Colon (tissue), 2 donors: ENCODE results near the gene STYK1.

ENCODE experiments used
- FAIRE-seq: peaks from 2 replicates; lab custom pipeline; 2012; peaks lifted over from hg19 to GRCh38; lab: Jason Lieb, UNC
- donor health status: control.
- donor health status: control.

The STYK1 gene, protein sequence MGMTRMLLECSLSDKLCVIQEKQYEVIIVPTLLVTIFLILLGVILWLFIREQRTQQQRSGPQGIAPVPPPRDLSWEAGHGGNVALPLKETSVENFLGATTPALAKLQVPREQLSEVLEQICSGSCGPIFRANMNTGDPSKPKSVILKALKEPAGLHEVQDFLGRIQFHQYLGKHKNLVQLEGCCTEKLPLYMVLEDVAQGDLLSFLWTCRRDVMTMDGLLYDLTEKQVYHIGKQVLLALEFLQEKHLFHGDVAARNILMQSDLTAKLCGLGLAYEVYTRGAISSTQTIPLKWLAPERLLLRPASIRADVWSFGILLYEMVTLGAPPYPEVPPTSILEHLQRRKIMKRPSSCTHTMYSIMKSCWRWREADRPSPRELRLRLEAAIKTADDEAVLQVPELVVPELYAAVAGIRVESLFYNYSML

DNA sequence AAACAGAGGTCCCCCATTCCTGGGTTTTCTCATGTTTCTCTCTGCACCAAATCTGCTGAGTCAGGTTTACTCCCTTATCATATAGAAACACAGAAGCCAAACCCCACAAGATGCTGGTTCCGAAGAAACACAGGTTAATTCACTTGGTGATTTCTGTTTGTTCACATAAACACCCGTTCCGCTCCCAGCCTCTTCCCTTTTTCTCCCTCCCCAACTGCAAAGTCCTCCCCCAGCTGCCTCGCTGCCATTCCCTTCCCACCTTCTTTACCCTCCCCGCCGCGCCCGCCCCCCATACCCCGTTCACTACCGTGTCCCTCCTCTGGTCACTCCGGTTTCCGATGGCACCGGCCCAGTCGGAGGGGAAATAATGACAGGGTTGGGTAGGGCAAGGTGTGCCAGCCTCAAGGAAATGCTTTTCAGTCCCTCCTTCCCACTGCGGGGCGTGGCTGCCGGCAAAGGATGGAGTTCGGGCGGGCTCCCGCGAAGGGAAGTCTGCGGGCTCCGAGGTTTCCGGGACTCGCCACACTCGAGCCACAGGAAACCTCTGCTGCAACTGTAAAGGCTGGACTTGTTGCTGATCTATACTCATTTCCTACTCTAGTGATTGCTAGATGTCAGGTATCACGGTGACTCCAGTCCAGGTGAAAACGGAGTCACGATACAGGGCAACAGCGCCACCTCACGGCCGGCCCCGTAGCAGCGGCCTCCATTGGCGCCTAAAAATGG lies at the start of gene STYK1:
Gene STYK1 (minus strand): TSS at position 394 of the 726 bp plus-strand sequence. CDS start 39,434 bp downstream, outside the sequence.
- FAIRE-seq, result no peak

DNA sequence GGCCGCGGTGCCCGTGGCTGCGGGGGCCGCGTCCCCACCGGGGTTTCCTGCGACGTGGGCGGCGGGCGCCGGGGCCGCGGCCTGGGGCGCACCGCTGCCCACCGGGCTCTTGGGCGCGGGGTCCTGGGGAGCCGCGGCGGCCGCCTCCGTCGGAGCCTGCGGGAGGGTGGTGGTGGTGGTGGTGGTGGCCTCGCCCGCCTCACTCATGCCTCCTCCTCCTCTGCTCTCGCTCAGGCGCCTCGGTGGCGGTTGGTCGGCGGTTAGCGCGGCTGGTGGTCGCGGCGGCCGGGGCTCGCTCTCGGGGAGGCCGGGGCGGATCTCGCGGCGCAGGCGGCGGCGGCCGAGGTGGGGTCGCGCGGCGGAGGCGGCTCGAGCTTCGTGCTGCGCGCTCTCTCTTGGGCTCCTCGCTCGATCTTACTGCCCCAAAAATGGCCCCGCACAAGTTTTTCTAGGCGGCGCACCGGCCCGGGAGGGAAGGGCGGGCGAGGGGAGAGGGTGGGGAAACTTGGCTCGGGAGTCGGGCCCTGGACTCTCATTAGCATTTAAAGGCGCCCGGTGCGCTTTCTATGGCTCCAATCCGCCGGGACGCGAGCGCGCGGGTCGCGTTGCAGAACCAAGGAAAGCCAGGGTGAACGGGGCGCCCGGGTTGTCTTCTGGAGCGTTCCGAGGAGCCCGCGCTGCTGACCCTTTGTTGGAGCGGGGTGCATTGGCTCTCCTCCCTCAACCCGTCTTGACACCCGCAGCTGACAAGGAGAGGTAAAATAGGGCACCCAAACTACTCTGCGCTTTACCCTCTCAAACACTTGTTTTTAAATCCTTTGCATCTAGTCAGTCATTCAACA lies 49.3 kb upstream of the STYK1 start, which contains the start of gene YBX3:
Gene YBX3 (minus strand): TSS at position 419 of the 842 bp plus-strand sequence. CDS start 212 bp downstream, at position 207.
- FAIRE-seq, result no peak

DNA sequence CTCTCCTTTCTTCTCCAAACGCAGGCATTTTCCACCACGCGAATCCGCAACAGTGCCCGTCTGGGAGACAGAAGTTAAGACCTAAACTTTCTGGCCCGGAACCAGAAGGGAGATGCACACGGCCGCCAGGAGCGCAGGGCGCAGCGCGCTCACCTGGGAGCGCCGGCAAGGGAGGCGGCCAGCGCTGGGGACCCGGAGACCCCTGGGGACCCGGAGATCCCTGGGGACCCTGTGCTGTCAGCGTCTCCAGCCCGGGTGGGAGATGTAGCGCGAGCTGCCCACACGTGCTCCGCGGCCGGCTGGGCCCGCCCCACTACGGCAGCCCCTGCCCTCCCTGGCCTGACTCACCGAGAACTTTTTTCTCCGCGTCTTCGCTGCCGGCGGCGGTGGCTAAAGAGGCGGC lies 48.7 kb upstream of the STYK1 start:
- no peak for FAIRE-seq

DNA sequence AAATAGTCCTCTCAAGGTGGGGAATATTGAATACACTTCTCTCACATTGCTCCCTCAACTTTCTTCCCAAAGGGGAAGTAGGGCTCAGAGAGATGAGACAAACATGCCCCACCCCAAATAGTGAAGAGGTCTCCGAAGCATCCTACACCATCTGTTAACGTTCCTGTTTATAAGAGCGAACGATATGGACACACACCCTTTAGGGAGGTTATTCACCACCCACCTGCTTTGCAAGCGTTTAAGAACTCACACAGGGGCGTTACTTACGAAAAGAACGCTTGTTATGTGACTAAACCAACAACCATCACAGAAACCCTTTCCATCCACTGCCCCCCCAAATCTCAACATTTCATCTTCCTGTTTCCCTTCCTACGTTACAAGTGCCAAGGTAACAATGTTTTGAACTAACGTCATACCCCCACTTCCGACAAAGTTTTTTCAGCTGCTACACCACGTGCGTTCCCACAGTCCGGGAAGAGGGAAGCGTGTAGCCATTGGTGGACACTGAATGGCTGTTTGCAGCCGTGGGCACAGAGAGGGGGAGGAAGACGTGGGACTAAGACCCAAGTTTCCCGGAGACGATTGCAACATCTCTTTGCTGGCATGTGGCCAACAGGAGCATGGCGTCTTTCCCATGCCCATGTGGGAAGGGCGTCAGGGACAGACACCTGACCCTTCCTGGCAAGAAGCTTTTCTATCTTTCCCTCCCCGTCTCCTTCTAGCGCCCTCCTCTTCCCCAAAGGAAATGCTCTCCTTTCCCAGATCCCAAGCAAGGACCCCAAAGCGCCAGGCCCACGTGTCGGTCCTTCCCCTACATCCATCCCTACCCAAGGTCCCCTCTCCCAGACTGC lies 48.0 kb upstream of the STYK1 start:
- FAIRE-seq, result peak; percentile 33

DNA sequence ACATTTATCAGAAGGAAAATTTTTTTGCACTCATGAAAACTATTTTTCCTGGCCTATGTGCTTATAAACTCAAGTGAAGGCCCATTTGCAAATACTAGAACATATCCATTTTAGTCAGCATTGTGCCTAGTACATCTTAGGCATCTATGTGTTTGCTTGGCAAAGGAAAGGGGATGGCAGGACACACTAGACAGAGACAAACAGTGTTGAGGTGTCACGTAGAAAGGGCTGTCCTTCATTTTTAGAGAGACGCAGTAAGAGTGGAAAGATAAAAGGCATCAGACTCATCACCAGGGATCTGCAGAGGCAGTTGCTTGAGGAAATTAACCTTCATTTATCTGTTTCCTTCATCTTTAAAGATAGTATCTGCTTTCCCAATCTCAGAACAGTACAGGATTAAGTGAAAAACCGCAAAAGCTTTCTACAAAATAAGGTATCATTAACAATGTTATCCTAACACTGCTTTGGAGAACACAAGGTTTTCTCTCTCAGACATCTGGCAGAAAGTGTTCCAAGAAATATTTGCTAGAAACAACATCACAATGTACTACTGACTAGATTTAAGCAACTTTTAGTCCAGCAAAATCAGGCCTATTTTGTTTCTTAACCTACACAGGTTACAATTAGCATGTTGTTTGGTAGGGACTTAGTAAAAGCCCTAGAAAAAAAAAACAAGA lies 47.3 kb upstream of the STYK1 start:
- no peak for FAIRE-seq

DNA sequence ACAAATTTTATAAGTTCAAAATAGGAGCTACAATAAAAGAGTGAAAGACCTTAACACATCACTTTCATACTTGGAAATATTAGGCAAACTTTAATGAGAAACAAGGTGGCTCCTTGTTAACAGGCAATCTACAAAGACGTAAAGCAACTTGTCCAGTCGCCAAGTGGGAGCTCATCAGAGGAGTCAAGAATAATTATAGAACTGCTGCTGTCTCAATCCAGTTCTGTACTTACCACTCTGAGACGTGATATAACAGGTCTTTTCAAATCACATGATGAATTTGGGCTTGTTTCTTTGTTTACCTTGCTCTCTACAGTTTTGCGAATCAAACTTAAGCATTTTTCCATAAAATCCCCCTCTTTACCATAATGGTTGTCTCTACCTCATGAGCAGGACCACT lies 45.6 kb upstream of the STYK1 start:
- no peak for FAIRE-seq

DNA sequence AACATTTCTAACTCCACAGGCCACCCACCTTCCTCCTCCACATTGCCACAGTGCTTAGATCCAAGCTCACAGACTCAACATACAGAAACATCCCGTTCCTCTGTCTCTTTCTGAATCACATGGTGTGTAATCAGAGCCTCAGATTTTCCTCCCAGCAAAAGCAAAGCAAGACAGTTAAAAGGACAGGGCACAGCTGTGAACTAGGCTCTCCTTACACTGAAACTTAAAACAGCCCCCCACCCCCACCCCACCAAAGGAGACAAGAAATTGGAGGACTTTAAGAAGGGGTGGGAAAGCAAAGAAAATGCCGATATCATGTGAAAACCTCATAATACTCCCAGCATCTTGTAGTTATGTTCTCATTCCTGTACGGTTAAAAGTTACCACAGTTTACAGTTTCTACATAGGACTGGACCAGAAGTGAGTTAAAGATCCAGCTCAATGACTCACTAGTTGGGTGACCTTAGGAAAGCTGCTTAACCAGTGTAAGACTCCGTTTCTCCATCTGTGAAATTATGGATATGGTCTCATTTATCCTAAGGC lies 44.5 kb upstream of the STYK1 start:
- FAIRE-seq, result no peak

DNA sequence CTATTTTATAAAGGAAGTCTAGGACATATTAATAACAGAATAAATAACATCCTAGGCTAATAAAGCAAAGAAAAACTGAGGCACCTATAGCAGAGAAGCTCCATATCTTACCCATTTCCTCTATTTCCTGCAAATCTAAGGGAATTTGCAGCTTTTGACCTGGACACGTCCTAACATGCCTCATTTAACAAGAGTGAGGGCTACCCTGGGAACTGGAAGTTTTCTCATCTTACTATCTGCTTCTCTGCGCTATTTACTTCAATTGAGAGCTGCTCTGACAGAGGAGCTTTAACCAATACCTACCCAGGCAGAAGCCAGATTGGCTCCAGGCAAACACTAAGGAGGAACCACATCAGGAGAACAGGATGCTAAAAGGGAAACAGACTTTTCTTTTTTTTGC lies 43.6 kb upstream of the STYK1 start:
- FAIRE-seq, result no peak

DNA sequence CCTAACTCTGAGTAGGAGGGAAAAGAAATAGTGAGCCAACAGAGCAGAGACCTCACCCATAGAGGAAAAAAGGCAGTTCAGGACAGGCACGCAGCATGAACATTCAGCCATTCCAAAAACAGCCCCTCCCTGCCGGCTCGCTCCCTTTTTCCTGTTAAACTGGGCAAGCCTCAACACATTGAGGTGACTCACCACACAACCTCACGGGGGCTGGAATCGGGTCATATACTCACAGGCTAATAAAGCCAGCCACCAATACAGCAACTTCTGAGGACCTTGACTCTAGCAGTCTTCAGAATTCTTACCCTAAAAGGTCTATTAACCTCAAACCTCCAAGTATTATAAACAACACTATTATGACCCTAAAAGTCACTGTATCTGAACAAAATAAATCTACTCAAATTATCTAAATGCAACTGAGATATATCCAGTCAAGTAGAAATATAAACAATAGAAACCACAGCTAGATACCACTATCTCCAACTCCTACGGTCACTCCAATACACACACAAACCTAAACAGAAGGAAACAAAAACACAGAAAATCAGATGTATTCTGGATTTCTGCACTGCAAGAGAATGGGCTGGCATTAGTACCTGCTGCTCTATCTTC lies 43.0 kb upstream of the STYK1 start:
- FAIRE-seq, result no peak

DNA sequence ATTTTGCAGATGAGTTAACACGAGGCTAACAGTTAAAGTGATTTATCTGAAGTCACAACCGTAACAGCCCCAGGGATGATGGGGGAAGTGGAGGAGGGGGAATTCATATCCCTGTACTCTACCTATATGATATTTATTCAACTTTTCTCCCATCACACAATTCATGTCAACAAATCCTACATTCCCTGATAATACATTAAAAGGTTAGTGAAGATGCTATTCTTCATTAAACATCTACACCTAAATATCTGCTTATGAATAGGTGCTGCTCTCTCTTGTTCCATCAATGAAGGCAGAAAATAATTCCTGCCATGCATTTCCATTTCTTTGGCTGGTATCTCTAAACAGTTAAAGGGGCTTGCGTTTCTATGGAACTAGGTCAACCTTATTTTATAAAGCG lies 42.4 kb upstream of the STYK1 start:
- no peak for FAIRE-seq

DNA sequence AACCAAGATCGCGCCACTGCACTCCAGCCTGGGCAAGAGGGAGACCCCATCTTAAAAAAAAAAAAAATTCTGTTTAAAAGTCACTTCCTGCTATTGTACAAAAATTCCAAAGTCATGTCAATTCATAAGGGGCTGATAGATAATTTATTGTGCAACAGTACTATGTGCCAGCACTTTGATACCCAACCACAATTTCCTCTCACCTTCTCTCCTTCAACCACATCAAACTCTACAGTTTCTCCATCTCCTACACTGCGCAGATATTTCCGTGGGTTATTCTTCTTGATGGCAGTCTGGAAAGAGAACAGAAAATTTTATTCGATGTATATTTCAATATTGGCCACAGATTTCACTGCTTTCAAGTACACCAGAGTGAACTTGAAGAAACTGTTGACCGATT lies 41.6 kb upstream of the STYK1 start:
- FAIRE-seq, result no peak

DNA sequence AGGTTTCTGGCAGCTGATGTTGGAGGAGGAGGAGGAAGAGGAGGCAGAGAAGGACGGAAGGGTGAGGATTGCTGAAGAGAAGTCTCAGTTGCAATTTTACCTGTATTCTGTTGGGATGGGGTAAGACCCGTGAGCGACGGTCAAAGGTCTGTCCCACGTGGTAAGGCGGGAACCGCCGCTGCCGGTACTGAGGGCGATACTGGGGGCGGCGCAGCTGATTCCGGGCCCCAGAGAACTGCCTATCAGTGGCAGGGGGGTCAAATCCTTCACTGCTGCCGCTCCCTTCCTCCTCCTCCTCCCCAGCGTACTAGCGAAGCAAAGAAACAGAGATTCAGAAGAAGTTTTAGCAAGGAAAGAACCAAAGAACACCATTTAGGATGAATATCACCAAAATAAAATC lies 36.0 kb upstream of the STYK1 start:
- no peak for FAIRE-seq

DNA sequence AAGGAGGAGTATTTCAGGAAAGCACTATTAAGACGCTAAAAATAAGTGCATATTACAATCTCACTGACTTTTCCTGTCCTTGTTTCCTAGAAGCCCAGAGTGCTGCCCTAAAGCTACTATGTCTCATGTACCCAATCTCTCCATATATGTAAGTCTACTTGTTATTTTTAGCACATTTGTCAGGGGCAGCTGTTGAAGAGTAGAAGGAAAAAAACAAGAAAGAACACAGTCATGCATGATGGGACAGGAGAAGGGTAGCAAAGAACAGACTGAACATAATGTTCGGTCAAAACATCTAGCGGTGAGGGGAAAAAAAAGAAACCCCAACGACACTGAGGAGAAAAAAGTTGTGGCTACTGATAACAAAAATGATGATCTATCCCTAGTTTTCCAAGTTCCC lies 35.0 kb upstream of the STYK1 start:
- FAIRE-seq, result no peak

DNA sequence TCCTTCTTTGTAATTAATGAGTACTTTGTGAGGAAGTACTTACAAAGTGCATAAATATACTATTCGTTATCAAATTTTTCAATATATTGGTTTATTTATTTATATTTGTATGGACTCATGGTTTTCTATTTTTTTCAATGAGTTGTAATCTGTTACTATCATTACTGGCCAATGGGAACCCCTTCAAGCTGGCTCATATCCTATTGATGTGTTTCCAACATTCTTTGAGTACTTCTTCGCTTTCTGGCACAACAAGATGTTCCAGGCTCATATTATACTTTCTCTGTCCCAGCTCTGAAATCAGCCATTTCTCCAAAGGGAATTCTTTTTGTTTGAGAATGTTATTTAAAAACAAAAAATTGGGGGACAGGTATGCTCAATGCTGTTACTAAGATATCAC lies 31.8 kb upstream of the STYK1 start:
- no peak for FAIRE-seq

DNA sequence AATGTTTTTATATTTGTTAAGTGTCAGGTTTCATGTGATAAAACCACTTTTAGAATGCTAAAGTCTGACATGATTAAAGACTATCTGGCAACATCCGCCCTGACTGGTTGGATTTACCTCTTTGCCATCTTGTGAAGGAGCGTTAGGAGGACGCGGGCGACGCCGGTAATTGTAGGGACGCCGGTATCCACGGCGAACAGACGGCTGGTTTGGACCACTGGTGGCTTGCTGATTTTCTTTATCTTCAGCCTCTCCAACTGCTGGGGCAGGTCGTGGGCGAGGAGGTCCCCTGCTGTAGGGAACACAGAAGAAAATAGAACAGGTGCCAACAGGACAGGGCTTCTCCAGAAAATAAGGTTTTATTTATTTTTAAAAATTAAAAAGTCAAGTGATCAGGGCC lies 28.0 kb upstream of the STYK1 start:
- FAIRE-seq, result no peak

DNA sequence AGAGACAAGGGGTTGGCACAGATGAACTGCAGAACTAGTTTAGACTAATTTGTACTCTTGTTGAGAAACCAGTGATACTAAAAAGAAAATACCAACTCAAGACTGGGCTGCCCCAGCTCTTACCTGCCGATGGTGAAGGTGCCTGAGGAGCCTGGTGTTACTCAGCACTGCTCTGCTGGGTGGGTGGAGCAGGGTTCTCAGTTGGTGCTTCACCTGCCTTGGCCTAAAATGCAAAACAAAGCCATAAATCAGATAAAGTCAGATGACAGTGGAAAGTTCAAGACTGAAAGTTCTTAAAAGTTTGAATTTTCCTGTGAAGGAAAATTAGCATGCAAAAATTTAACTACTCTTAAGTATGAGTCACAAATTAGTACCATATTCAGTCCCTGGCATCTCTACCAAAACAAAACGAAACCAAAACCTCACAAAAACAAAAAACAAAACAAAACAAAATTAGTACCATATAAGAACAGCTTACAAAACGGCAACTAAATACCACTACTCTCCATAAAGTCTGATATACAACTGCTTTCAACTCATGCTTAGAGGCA lies 27.4 kb upstream of the STYK1 start:
- no peak for FAIRE-seq

DNA sequence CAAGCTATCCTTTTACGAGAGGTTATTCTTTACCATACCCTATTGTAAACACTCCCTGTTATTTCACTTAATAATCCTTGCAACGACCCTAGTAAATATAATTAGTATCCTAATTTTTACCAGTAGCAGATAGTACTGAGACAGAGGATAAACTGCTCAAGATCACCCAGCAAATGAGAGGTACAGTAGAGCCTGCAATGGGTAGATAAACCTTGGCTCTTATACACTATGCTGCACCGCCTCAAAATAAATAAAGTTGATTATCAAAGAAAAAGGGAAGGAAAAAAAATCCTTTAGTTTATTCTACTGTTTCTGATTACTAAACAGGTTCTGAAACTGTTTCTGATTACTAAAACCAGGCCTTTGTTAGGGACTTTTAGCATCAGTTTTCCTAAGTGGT lies 26.7 kb upstream of the STYK1 start:
- FAIRE-seq, result no peak

DNA sequence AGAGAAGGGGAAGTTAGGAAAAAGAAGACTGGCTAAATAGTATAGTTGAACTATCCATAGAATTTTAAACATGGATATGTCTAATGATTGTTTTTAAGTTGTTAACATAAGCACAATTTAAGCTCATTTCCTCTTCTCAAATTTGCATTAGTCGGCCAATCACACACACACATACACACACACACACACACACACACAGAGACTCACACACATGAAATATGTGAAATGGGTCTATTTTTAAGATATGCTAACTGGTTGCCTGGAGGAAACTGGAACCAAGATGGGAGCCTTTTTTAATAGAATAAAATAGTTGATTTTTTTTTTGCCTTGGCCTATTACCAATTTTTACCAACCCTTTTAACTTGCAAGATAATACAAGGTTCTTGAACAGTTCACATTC lies 24.0 kb upstream of the STYK1 start:
- no peak for FAIRE-seq

DNA sequence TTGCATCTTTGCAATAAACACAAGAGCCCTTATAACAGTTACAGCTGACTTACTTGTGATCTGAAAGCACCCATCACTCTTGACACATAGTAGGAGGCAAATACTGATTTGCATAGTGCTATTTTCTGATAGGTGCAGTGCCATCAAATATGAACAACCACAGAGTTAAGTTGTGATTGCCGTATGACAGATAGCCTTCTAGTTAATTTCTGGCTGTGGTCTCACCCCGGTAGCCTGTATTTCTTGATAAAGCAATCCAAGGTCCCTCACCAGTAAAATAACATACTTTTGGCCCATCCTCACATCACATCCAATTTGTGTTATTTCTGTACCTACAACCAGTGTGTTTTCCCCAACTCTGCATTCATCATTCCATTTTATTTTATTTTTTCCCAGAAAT lies 23.3 kb upstream of the STYK1 start:
- FAIRE-seq, result no peak

DNA sequence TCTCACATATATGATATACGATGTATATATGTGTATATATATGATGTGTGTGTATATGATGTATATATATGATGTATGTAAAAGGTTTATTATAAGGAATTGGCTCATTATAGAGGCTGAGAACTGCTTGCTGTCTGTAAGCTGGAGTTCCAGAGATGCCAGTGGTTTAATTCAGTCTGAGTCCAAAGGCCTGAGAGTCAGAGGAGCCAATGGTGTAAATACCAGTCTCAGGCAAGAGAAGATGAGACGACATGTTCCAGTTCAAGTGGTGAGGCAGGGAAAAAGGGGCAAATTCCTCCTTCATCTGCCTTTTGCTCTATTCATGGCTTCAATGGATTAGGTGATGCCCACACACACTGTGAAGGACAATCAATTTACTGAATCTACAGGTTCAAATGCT lies 17.1 kb upstream of the STYK1 start:
- no peak for FAIRE-seq
